Mesenteric fat pad (tissue), 1 donor: Measurements from ENCODE around the gene XXYLT1. TPM values are rescaled to one million over a fixed set of nuclear protein-coding genes. Genes with fewer than 3 reads are reported as not detected.
"Not testable (repeated sequence)": the region's sequence is repeated elsewhere in the genome, so short reads cannot be mapped to it uniquely, and the experiment has no call there.

Experiments used
- DNase-seq: peaks from one replicate; pipeline ENCODE4 v3.0.0-alpha.2; 2020; ENCODE audit warnings: low spot score
- total RNA-seq: library from RNA; stranded (reverse); fragmentation: NEBNext Ultra II Directional; extraction: Animal tissue kit (Norgen Biotek cat#: 25700); gene quantifications from one replicate; pipeline ENCODE4 v1.2.1, GENCODE V29; 2021
- donor health status: DM: yes; HTN: yes; CAD: no.

The XXYLT1 gene
- total RNA-seq, 1 donor from 2014 or later: 17.0 TPM

DNA sequence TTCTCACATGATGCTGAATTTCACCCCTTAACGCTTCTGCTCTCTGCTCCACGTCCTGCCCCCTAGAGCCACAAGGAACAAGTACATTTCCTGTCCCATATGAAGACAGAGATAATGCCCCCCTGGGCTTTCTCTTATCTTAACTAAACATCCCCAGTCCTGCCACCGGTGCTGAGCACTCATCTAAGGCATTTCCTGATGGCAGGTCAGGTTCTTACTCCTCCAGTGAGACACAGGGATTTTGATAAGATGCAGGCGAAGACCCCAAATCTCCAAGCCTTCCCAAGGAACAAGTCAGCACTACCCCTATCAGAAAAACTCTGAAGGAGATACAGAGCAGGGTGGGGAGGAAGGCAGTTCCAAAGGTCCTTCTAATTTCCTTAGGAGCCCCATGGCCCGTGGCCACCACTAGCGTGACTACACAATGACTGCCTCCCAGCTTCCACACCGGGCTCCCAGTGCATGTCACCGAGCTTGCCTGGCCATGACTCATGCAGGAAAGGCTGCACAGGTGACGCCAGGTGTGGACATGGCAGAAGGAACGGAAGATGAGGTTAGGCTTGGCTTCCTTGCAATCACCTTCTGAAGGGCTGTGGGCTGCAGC, 152.9 kb downstream of the XXYLT1 start:
- DNase-seq: no peak

DNA sequence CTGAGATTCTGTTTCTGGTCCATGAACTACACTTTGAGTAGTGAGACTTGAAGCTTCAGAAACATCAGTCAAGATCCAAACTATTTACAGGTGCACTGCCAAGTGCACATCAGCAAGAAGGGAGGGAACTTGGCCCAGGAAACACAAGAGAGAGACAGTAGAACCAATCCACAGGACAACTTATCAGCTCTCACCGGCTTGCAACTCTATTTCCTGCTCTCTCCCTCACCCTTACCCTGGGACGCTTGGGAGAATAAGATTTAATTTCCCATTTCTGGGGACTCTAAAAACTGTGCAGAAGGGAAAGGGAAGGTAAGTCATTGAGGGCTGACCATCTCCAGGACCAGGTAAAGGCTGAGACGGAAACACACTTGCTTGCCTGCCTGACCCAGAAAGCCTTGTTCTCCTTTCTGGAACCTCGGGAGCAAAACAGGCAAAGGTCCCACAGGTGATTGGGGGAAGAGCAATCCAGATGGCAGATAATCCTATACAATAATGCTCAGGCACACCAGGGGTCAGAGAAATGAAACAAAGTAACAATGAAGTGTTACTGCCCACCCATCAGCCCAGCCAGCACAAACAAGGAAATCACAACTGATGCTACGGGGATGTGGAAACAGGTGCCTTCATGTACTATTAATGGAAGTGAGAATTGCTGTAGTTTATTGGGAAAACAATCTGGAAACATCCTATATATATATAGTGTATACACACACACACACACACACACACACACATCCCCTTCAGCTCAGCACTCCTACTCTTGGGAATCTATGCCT, 154.4 kb downstream of the XXYLT1 start:
- no peak for DNase-seq

DNA sequence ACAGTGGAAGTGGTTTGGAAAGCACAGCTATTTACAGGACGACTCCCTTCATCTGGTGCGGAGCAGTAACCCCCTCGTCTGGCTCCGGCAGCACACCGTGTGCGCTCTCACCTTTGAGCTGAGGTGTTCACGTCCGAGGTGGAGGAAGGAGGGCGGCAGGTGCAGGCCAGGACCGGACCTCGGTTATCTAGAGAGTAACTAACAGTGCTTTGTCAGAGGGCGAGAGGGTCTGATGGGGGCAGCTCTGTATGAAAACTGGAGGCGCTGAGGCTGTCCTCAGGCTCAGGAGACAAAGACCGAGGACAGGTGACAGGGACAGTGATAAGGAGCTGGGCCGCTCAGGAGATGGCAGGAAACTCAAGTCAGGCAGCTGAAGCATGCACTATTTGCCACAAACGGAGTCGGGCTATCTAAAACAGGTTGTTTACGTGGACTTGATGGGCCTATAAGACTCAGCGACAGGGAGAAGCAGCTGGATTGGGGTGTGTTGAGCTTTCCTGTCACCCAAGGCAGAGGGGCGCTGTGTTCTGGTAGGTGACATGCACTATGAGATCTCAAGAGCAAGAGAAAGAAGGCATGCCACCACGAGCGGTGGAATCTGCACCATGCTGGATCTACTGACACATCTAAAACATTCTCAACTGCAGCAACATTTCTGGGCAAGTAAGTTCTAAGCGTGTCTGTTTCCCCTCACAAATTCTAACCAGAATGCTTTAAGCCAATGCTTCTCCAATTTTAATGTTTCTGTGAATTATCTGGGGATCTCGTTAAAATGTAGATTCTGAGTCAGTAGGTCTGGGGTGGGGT, 155.2 kb downstream of the XXYLT1 start:
- DNase-seq: no peak

DNA sequence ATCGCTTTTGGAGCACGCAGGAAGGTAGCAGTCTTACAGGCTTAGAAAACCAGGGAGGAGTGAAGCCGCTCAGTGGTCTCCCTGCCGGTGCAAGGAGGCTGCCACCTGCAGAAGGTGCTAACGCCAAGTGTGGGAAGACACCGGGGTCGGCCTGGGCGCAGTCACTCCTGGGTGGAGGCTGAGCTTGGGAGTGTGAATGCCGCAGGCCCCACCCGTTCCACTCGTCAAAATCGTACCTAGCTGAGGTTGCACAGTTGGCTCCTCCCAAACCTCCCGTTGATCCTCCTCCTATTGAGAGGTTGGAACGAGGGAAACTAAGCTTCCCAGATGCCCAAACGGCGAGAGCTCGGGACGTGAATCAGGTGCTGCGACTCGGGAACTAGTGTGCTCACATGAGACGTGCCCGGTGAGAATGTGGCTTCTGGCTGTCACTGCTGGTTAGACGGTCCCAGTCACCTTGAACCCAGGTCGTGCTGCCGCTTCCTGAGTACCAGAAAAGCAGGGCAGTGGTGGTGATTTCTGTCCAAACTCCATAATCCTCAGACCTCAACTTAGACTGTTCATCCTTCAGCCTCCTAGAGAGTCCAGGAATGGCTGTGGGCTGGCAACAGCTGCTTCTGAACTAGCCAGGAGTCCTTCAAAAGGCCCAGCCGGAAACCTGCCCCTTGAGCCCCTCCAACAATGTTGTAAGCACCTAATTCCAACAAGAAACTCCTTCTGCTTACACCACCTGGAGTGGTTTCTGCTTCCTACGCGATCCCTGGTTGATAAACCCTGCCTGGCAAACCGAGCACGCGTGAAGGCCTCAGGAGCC, 156.0 kb downstream of the XXYLT1 start:
- no peak for DNase-seq

DNA sequence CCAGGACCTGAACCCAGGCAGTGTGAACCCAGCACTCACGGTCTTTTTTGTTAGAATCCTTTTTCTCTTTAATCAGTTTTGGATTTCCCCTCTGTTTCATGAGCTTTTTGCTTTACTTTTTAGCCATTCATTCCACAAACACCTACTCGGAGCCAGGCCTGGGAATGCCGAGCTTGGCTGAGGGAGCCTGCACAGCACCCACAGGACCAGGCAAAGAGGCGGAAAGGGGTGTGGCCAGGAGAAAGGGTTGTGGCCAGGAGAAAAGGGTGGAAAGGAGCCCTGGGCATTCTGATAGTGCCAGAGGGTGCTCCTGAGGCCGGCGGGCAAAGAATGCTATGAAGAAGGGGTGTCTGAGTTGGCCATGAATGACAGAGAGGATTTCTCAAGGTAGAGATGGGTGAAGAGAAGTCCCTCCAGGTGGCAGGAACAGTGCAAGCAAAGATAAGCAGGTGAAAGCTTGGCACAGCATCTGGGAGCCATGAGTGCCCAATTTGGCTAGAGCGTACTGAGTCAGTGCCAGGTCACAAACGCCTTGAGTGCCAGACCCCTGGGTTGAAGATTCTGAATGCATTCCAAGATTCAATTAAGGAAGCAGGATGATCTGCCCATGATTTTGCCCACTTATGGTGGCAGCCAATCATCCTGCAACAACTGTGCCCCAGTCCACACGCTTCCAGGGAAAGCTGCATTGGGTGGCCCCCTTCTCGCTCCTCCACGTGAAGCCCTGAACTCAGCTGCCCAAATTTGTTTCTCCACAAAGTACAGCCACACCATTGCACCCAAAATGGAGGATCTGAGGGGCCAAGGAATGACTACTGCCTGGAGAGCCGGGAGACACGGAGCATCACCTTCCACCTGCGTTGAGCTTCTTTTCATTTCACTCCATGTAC, 157.2 kb downstream of the XXYLT1 start:
- DNase-seq: peak; percentile 68

DNA sequence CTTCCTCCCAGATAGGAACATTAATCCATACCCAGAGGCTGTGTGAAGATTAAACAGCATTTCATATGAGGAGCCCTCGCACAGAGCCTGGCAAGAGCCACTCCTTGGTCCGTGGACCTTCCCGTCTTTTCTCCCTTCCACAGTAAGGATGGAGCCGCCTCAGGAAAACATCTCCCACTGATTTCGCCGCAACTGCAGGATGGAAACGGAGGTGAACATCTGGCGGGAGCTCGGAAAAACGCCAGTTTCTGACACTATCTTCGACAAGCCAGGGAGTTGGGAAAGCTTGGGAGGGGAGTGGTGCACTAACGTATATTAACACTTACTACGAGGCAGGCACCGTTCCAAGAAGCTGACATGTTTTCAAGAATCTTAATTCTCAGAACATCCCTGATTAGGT, 157.9 kb downstream of the XXYLT1 start:
- peak; percentile 41 for DNase-seq

DNA sequence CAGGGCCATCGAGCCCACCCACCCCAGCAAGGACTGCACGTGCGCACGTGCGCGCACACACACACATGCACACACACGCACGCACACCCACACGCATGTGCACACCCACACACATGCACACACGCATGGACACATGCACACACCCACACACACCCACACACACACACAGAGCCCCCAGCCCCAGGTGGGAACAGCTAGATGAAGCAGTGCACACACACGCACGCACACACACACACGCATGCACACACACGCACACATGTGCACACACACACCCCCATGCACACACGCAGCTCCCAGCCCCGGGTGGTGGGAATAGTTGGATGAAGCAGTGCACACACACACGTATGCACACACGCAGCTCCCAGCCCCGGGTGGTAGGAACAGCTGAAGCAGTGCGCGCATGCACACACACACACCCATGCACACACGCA, 158.6 kb downstream of the XXYLT1 start:
- no peak for DNase-seq

DNA sequence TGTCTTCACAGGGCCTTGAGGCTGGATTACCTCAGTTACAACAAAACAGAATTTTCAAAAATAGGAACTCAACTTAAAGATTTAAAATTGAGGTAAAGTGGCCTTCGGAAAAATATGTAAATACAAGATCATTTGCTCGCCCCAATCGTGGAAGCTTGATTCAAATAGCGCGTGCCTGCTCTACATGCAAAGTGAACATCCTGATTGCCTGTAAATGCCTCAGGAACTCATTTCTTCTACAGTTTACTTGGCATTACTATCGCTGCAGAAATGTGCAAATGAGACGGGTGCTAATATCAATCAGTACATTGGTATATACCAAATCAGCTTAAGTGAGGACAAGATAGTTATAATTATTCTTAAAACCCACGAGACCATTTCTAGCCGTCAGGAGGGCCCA, 159.2 kb downstream of the XXYLT1 start:
- DNase-seq: no peak

DNA sequence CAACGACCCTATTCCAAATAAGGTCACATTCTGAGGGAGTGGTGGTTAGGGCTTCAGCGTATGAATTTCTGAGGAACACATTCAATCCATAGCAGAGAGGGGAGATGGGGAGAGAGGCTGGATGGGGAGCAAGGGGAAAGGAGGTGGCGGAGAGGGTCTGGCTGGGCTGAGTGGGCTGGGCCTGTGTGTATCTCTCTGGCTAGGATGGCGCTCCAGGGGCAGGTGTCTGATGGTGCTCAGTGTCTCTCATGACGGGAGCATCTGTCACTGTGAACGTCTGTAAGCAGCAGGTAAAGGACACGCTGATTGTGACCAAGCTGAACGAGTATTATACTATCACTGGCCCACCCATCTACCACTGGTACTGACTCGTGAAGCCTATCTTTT, 159.6 kb downstream of the XXYLT1 start:
- DNase-seq: no peak

DNA sequence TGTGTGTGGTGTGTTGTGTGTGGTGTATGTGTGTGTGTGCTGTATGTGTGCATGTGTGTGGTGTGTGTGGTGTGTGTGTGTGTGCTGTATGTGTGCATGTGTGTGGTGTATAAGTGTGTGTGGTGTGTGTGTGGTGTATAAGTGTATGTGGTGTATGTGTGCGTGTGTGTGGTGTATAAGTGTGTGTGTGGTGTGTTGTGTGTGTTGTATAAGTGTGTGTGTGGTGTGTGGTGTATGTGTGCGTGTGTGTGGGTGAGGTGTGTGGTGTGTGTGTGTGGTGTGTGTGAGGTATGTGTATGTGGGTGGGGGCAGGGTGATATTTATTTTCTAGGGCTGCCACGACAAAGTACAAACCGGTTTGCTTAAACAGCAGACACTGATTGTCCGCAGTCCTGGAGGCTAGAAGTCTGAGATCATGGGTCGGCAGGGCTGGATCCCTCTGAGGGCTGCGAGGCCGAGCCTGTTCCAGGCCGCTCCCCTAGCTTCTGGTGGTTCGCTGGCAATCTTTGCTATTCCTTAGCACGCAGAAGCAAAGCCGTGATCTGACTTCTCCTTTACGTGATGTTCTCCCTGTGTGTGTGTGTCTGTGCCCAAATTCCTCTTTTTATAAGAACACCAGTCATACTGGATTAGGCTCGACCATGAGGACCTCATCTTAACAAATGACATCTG, 160.2 kb downstream of the XXYLT1 start:
- no peak for DNase-seq

DNA sequence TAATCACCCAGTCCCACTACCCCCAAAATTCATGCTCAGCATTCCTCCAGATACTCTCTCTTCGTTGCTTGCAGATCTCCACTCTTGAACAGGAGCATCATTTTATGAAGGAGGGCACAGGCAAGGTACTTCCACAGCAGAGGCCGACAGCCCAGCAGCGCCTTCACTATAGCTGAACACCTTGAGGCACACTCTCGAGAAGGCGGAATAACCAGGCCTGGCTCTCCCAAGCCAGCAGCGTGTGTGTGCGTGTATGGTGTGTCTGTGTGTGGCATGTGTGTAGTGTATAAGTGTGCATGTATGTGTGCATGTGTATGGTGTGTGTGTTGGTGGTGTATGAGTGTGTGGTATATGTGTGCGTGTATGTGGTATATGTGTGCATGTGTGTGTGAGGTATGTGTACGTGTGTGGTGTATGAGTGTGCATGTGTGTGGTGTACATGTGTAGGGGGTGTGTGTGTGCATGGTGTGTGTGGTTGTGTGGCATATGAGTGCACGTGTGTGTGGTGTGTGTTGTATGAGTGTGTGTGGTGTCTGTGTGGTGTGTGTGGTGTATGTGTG, 161.8 kb downstream of the XXYLT1 start:
- DNase-seq: peak; percentile 30

DNA sequence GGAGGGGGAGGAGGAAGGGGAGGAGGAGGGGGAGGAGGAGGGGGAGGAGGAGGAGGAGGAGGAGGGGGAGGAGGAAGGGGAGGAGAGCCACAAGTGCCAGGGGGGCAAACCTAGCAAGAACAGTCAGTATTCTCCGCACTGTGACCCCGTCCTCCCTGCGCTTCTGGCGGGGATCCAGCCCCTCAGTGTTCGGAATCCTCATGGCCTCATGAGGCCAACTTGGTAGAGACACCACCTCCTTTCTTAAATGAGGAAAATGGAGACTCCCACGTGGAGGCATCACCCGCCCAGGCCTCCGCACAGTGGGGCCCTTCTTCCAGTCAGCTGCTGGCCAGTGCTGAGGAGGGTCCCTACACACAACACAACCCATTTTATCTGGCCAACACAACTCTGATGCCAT, 163.4 kb downstream of the XXYLT1 start:
- DNase-seq: peak; percentile 72

DNA sequence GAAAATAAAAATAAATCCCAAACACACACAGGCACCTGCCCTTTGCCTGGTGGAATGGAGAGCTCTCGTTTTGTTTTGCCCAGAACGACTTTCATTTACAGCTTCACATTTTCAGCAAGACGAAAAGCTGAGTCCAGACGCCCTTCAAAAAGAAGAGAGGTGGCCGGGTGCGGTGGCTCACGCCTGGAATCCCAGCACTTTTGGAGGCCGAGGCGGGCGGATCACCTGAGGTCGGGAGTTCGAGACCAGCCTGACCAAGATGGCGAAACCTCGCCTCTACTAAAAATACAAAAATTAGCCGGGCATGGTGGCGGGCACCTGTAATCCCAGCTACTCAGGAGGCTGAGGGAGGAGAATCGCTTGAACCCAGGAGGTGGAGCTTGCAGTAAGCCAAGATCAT, 163.9 kb downstream of the XXYLT1 start:
- DNase-seq: not testable (repeated sequence)

DNA sequence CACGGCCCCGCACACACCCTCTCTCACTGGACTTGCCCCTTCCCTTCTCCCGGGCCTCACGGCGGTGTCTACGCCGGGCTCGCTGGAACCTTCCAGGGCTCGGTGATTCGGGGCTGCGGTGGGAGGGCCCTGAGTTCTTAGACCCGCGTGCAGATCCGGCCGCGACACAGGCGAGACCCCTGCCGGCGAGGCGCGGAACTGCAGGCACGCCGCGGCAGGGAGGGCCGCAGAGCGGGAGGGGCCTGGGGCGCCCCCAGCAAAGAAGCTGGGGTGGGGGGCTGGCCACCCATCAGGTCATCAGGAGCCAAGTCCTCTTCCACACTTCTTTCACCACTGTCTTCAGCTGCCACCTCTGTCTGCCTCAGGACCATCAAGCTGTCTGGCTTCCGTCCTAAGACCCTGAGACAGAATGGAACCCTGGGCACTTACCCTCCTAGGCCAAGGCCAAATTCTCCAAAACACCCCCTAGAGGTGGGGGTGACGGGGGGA, 164.5 kb downstream of the XXYLT1 start:
- DNase-seq: no peak

DNA sequence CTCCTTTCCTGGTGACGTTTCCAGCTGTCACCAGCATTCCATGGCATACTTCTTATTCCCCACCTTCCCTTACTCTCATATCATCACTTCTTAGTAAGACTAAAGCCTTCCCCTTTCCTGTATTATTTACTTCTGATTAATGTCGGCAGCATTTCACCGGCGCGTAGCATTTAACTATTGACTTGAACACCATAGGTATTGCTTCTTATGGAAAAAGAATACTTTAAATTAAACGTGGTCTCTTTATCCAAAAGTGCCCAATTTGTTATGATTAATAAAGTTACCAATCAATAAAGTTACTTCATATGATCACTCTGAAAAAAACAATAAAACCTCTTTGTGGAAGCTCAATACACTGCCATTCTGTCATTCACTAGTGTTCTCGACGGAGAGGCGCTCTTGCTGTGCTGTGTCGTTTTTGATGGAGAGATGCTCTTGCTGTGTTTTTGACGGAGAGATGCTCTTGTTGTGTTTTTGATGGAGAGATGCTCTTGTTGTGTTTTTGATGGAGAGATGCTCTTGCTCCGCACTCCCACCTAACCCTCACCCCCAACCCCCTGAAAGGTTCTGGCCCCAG, 165.0 kb downstream of the XXYLT1 start:
- no peak for DNase-seq

DNA sequence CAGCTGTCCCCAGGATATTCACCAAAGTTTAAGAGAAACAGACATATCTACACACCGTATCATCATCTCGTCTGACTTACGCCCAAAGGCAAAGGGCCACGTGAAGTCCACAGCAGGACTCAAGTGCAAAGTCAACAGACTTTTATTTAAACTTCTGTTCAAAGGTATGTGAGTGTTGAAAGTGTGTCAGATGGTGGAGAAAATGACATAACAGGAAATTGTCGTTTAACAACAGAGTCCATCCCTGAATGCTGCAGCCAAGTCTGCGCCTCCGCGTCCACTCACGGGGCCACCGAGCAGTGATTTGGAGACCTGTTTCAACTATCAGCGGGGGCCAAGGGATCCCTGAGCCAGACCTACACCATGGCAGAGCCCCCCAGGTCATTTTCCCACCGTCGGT, 165.6 kb downstream of the XXYLT1 start:
- no peak for DNase-seq

DNA sequence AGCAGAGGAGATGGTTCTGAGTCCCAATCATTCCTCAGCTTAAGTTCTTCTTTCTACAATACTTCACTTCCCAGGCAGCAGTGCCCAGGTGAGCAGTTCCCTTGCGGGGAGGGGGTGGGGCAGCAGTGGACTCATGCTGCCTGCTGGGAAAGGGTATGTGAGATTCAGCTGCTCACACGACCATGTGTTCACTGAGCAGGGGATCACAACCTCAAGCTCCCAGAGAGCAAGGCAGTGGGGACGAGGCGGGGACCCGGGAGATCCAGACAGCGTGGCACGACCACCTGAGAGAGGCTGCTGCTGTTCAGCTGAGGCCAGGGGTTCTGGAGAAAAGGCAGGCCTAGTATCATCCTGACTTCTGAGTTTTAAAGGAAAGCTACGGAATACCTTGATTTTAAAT, 166.6 kb downstream of the XXYLT1 start:
- no peak for DNase-seq

DNA sequence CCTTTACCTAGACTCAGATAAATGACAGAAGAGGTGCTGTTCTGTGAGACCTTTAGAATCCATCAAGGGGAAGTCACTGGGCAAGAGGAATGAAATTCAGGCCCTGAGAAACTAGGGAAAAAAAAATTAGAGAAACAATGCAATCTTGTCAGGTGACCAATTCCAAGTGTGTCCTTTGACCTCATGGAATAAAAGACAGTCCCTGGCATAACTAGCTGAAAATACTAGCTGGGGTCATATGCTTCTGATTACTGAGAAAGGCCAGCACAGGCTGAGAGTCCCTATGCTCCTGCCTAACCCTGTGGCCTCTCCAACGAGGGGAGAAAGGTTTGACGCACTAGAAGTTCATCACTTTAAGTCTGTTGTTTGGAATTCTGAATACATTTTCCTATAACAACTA, 167.3 kb downstream of the XXYLT1 start:
- DNase-seq: no peak
